GM12874 (cell line): ENCODE results near the gene CELF2.

Experiments
- TF ChIP-seq, protein P1 (sequence below): IDR thresholded peaks from 2 replicates; pipeline ENCODE4 v1.5.1; 2011; ENCODE audit warnings: low read depth, mild to moderate bottlenecking, control low read depth, low read length, moderate library complexity; ENCODE audit not compliant: insufficient read depth

CELF2 gene

DNA sequence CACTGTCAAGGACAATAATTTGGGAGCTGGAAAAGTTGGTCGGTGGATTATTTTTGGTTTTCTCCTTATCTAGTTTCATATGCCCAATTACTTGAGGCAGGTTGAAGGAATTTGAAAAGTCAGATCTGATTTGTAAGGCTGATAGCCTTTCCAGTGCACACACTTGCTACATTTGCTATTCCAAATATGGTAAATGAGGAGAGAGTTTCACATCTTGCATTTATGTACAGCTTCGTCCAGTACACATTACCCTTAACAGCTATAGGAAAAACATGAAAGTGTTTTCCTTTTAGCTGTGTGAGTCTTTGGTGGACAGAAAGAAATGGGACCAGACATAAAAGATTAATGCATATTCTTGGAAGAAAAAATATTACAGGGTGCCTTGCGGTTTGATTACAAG is 201.8 kb downstream of the CELF2 start:
- TF ChIP-seq, protein P1, sequence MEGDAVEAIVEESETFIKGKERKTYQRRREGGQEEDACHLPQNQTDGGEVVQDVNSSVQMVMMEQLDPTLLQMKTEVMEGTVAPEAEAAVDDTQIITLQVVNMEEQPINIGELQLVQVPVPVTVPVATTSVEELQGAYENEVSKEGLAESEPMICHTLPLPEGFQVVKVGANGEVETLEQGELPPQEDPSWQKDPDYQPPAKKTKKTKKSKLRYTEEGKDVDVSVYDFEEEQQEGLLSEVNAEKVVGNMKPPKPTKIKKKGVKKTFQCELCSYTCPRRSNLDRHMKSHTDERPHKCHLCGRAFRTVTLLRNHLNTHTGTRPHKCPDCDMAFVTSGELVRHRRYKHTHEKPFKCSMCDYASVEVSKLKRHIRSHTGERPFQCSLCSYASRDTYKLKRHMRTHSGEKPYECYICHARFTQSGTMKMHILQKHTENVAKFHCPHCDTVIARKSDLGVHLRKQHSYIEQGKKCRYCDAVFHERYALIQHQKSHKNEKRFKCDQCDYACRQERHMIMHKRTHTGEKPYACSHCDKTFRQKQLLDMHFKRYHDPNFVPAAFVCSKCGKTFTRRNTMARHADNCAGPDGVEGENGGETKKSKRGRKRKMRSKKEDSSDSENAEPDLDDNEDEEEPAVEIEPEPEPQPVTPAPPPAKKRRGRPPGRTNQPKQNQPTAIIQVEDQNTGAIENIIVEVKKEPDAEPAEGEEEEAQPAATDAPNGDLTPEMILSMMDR = no peak

DNA sequence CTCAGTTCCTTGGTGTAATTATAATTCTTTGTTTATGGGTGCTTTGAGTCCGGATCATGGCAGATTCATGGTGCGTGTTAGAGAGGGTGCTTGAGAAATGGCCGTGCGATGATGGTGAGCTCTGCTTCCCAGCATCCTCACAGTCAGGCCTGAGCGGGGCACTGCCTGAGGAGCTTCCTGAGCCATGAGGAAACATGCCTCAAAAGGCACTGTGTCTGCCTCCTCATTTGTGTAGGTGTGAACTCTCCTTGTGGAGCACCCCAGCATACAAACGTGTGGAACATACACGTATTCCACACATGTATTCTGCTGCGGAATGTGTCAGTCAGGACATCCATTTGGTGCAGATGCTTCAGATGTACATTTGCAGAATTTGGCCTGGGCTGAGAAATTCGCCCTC is 205.4 kb downstream of the CELF2 start:
- TF ChIP-seq, protein P1 = no peak

GRCh38 chr10:11223507-11224140 is 206.0 kb downstream of the CELF2 start:
- TF ChIP-seq, protein P1 = no peak

GRCh38 chr10:11224321-11224720 is 206.6 kb downstream of the CELF2 start:
- TF ChIP-seq, protein P1 = no peak

DNA sequence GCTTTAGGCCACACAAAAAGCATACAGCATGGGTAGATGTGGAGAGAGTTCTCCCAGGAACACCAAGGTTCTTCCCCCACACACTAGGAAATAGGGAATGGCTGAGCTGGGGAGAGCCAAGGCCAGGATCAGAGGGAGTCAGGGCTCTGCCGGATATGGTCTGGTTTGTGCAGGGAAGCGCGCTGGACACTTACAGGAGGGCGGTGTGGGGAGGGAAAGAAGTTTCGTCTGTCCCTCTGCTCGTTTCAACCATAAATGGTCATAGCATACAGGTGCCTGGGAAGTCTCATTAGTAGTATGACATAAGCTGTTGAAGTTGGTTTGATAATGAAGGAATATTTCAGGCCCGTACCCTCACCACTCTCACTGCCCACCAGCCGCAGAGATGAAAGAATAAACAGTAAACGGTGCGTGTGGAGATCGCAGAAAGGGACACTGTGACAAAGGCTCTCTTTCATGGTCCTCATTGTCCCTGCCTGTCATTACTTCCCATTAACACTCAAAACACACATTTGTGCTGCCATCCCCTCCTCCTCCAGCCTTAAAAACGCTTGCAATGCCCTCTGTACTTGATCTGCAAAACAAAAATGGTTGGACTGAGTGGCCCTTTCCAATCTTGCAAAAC is 207.2 kb downstream of the CELF2 start:
- TF ChIP-seq, protein P1 = no peak

- TF ChIP-seq, protein P1 = no peak
These were observed 208.3 kb downstream of the CELF2 start for GRCh38 chr10:11225935-11226334.

GRCh38 chr10:11227103-11227502 is 209.4 kb downstream of the CELF2 start:
- TF ChIP-seq, protein P1 = no peak
